ENCODE results near the gene PTPN23. TPM values are rescaled to one million over a fixed set of nuclear protein-coding genes. Genes with fewer than 3 reads are reported as not detected.

Gene PTPN23
- total and polyA plus RNA-seq, 2 of the 8 experiments (the other 6 are each of a cell fraction or from before 2014, with no cell fraction given) = 2.9 to 46.7 TPM

- no peak for TF ChIP-seq CHD7 (IDR thresholded peaks at IDR 0.05; ENCODE audit: insufficient replicate concordance, low read length)
- no peak for TF ChIP-seq RAD21 (IDR thresholded peaks at IDR 0.05 in 1 of 2, conservative IDR thresholded peaks at IDR 0.05 in 1 of 2; ENCODE audit: low read depth in 2 of 2, low read length in 2 of 2)
- no peak for TF ChIP-seq TAF7 (optimal IDR thresholded peaks at IDR 0.05; ENCODE audit: borderline replicate concordance, low read depth, low read length)
- TF ChIP-seq FOSL1 (IDR thresholded peaks at IDR 0.05; ENCODE audit: insufficient read depth, low read depth, low read length) = no peak
- TF ChIP-seq NRF1 (IDR thresholded peaks at IDR 0.05; ENCODE audit: low read depth, low read length) = no peak
- no peak for TF ChIP-seq TCF12 (IDR thresholded peaks at IDR 0.05; ENCODE audit: low read depth, low read length)
- TF ChIP-seq MAFK (IDR thresholded peaks at IDR 0.05; ENCODE audit: low read depth, low read length) = no peak
- TF ChIP-seq RBBP5 (IDR thresholded peaks at IDR 0.05; ENCODE audit: borderline replicate concordance, low read depth, low read length) = no peak
- no peak for TF ChIP-seq BRCA1 (IDR thresholded peaks at IDR 0.05; ENCODE audit: low read depth, low read length)
These were observed 12.1 kb downstream of the PTPN23 start (continued) for GRCh38 chr3:47392933-47393332.
